Activated CD8-positive, alpha-beta T cell treated with anti-CD3 and anti-CD28 coated beads for 36 hours (primary cell): ENCODE results near the gene B3GNT4. TPM values are rescaled to one million over a fixed set of nuclear protein-coding genes. Genes with fewer than 3 reads are reported as not detected.
"Not testable (repeated sequence)": the region's sequence is repeated elsewhere in the genome, so short reads cannot be mapped to it uniquely, and the experiment has no call there.

ENCODE experiments used
- ATAC-seq: fragments of 200-7000 bp; cut with Tn5 transposase; one replicate; pipeline ENCODE4 v1.10.0; 2021; ENCODE audit warnings: mild to moderate bottlenecking, moderate library complexity
- CTCF ChIA-PET: fragments of 350-600 bp; sonication (Branson Sonifier 250); formaldehyde crosslinking; loops from one replicate; lab custom pipeline; 2021; ENCODE audit warnings: antibody characterized with exemption; lab: Charles Lee
- POLR2A ChIA-PET: fragments of 350-600 bp; sonication (Branson Sonifier 250); formaldehyde crosslinking; loops from one replicate; lab custom pipeline; 2021; ENCODE audit warnings: antibody characterized with exemption; lab: Charles Lee
- DNase-seq: peaks from one replicate; pipeline ENCODE4 v3.0.0-alpha.2; 2020
- H3K27ac Mint-ChIP-seq: one replicate; pipeline ENCODE4 v1.8.0; 2021; ENCODE audit warnings: mild to moderate bottlenecking, mixed read lengths
- H3K27me3 Mint-ChIP-seq: one replicate; pipeline ENCODE4 v1.8.0; 2021; ENCODE audit warnings: mixed read lengths
- H3K36me3 Mint-ChIP-seq: one replicate; pipeline ENCODE4 v1.8.0; 2021; ENCODE audit warnings: low read depth, mixed read lengths
- H3K4me1 Mint-ChIP-seq: one replicate; pipeline ENCODE4 v1.8.0; 2021; ENCODE audit warnings: low read depth, mixed read lengths
- H3K4me3 Mint-ChIP-seq: one replicate; pipeline ENCODE4 v1.8.0; 2021; ENCODE audit warnings: mild to moderate bottlenecking, moderate library complexity, mixed read lengths
- H3K9me3 Mint-ChIP-seq: one replicate; pipeline ENCODE4 v1.8.0; 2021; ENCODE audit warnings: mixed read lengths
- intact Hi-C: fragments of 100-400 bp; cut with micrococcal nuclease; formaldehyde crosslinking; loops from one replicate; pipeline ENCODE4 v1.10.0; 2022
- total RNA-seq, 2 experiments: library from RNA; stranded (reverse); gene quantifications; one replicate each; pipeline ENCODE4 v1.2.3, GENCODE V29; 2021
- TF ChIP-seq, protein P1 (sequence below): fragments of 200-600 bp; IDR thresholded peaks from one replicate; pipeline ENCODE4 v1.8.0; 2022; ENCODE audit warnings: antibody characterized with exemption, mild to moderate bottlenecking

B3GNT4 gene
- total RNA-seq, 2 experiments from 2014 or later = 3.6 to 5.1 TPM

DNA sequence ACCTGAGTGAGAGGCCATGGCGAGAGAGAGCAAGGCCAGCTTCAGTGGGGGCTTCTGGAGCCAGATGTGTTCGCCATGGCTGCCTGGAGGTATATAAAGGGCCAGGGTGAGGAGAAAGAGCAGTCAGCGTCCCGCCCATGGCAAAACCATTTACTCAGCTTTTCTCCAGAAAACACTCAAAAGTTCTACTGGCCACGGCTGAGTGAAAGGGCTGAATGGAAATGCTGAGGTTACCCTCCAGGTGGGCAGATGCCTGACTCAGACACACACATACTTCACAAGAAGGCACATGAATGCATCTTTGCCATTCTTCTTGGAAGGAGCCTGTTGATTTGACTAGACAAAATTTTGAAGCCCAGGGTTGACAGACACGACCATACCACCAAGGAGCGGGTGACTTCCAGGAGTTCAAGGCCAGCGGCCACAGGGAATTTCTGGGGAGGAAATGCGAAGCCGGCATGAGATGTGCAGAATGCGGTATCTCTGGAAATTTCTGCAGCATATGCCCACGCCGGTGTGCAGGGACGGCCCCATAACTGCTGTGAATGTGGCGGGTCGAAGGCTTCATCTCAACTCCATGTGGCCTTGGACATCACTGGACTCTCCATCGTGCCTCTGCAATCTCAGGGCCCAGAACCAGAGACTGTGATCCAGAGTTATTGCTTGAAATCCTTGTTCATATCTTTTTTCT, 29.2 kb upstream of the B3GNT4 start, which contains the start of gene IL31:
TSS of gene IL31 (minus strand) at position 67 of the 691 bp plus-strand sequence. CDS start at position 18, 49 bp downstream.
- Mint-ChIP-seq H3K27ac (no peak within 1 kb of the TSS), H3K4me1 (peaks cover 5% of the 10 kb centered on the region), H3K36me3 (no peaks in the 10 kb centered on the region), H3K9me3 (no peaks in the 10 kb centered on the region), H3K4me3 (no peak within 1 kb of the TSS), H3K27me3 (no peaks in the 10 kb centered on the region)
- DNase-seq (peak; percentile 42), ATAC-seq (peak; percentile 58)
- ChIA-PET POLR2A (interaction anchor here (0.9 to 1.5 kb wide), 2 partner anchors 9 to 26 kb away, joined by 3 to 5 read pairs; no protein-coding TSS in a partner anchor), CTCF (no interaction called here)
- intact Hi-C loops = no loop called here
- TF ChIP-seq, protein P1, sequence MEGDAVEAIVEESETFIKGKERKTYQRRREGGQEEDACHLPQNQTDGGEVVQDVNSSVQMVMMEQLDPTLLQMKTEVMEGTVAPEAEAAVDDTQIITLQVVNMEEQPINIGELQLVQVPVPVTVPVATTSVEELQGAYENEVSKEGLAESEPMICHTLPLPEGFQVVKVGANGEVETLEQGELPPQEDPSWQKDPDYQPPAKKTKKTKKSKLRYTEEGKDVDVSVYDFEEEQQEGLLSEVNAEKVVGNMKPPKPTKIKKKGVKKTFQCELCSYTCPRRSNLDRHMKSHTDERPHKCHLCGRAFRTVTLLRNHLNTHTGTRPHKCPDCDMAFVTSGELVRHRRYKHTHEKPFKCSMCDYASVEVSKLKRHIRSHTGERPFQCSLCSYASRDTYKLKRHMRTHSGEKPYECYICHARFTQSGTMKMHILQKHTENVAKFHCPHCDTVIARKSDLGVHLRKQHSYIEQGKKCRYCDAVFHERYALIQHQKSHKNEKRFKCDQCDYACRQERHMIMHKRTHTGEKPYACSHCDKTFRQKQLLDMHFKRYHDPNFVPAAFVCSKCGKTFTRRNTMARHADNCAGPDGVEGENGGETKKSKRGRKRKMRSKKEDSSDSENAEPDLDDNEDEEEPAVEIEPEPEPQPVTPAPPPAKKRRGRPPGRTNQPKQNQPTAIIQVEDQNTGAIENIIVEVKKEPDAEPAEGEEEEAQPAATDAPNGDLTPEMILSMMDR = no peak

DNA sequence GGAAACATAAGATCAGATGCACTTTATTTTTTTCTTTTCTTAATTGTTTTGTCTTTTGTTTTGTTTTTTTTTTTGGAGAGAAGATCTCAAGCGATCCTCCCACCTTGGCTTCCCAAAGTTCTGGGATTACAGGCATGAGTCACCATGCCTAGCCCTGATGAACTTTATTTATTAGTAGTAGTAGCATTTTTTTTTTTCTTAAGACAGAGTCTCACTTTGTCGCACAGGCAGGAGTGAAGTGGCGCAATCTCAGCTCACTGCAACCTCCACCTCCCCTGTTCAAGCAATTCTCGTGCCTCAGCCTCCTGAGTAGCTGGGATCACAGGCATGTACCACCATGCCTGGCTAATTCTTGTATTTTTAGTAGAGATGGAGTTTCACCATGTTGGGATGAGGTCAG, 27.0 kb upstream of the B3GNT4 start:
- POLR2A ChIA-PET = interaction anchor here (2.0 kb wide), 1 partner anchor 9 kb away, joined by 5 read pairs; no protein-coding TSS in a partner anchor
- intact Hi-C loops, CTCF ChIA-PET: not testable (repeated sequence)

DNA sequence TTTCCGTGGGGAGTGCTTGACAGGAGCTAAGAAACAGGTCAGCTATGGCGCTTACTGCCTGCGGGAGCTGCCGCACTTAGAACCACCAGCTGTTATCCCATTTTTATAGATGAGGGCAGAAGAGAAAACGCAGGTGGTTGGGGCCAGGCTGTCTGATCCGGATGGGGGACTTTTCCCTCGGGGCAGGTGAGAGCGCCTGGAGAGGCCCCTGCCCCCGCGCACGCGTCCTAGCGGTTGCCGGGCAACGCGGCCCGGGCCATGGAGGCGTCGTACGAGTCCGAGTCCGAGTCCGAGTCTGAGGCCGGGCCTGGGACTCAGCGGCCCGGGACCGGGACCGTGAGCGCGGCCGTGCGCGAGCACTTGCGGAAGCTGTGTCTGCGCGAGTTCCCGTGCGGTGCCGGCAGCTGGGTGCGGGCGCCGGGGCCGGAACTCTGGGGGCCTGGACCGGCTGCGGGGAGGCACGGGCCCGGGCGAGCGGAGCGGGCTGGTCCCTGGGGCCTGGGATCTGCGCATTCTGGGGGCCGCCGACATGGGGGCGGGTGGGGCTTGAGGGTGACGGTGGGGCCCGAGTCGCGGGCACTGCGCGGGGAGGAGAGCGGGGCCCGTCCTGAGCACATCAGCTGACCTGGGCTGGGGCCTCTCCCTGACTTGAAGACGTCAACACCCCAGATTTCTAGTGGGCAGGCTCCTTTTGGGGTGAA, 20.5 kb upstream of the B3GNT4 start, which contains the start of gene LRRC43:
TSS of gene LRRC43 (plus strand) at position 237 of the 701 bp plus-strand sequence. CDS start at position 259, 22 bp downstream.
- Mint-ChIP-seq H3K27ac (no peak within 1 kb of the TSS), H3K36me3 (no peaks in the 10 kb centered on the region), H3K9me3 (no peaks in the 10 kb centered on the region), H3K4me3 (peak within 1 kb of the TSS; percentile 68), H3K27me3 (peaks cover 9% of the 10 kb centered on the region), H3K4me1 (peaks cover 10% of the 10 kb centered on the region)
- CTCF ChIA-PET = interaction anchor here (0.9 to 1.3 kb wide), 3 partner anchors 11 to 224 kb away, joined by 3 to 5 read pairs (median 4); no protein-coding TSS in a partner anchor
- intact Hi-C loops = loop anchor here (10.0 kb wide), 1 partner anchor 48 kb away; no protein-coding TSS in a partner anchor
- DNase-seq (peak; percentile 42), ATAC-seq (peak; percentile 65)
- POLR2A ChIA-PET = interaction anchor here (1.4 kb wide), 1 partner anchor 10 kb away, joined by 5 read pairs; the partner anchor contains the start of gene IL31
- TF ChIP-seq, protein P1 = no peak

More for the DNA sequence above, 27.0 kb upstream of the B3GNT4 start:
- not testable (repeated sequence) for H3K27ac Mint-ChIP-seq, ATAC-seq, H3K36me3 Mint-ChIP-seq, H3K9me3 Mint-ChIP-seq, H3K27me3 Mint-ChIP-seq, H3K4me1 Mint-ChIP-seq, DNase-seq, H3K4me3 Mint-ChIP-seq

DNA sequence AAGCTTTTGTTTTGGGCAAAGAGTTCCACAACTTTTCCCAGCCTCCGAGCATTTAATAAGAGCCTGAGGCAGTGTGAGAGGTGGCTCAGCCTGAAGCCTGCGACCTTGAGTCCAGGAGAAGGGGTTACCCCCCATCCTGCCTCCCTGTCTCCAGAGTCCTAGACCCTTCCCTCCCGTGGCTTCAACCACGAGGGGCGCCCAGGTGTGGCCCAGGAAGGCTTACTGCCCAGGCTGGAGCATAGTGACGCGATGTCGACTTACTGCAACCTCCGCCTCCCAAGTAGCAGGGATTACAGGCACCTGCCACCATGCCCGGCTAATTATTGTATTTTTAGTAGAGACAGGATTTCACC, 19.9 kb upstream of the B3GNT4 start:
- H3K4me3 Mint-ChIP-seq = peak overlapping the region; percentile 68
- H3K36me3 Mint-ChIP-seq = no peaks in the 10 kb centered on the region
- peaks cover 10% of the 10 kb centered on the region for H3K4me1 Mint-ChIP-seq
- H3K27ac Mint-ChIP-seq = no peak overlapping the region
- intact Hi-C loops = loop anchor here (10.0 kb wide), 1 partner anchor 49 kb away; no protein-coding TSS in a partner anchor
- peaks cover 9% of the 10 kb centered on the region for H3K27me3 Mint-ChIP-seq
- ChIA-PET CTCF (interaction anchor here (0.9 to 1.3 kb wide), 2 partner anchors 11 to 129 kb away, joined by 4 to 5 read pairs; no protein-coding TSS in a partner anchor), POLR2A (interaction anchor here (1.4 kb wide), 1 partner anchor 10 kb away, joined by 5 read pairs; the partner anchor contains the start of gene IL31)
- H3K9me3 Mint-ChIP-seq = no peaks in the 10 kb centered on the region
- no peak for DNase-seq
- ATAC-seq = no peak
- TF ChIP-seq, protein P1 = no peak

DNA sequence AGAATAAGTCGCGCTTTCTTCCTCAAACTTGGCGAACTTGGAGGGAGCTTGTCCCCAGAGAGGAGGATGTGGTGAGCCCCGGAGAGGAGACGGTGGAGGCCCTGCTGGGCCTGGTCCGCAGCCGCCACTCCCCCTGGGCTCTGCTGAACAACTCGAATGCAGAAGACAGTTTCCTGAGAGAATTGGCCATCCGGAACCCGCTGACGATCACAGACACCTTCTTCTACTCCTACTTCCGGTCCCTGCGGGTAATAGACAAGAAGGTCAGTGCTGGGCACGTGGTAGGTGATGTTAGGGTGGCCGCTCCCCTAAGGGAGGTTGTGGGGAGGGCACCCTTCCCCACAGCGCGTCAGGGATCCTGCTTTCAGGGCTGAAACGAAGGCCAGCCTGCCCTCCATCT, 19.0 kb upstream of the B3GNT4 start:
- Mint-ChIP-seq H3K36me3 (no peaks in the 10 kb centered on the region), H3K4me1 (peaks cover 10% of the 10 kb centered on the region), H3K27me3 (peaks cover 9% of the 10 kb centered on the region), H3K27ac (no peak overlapping the region), H3K4me3 (peak overlapping the region; percentile 20), H3K9me3 (no peaks in the 10 kb centered on the region)
- intact Hi-C loops = loop anchor here (10.0 kb wide), 1 partner anchor 50 kb away; no protein-coding TSS in a partner anchor
- TF ChIP-seq, protein P1 = no peak
- ChIA-PET CTCF (no interaction called here), POLR2A (interaction anchor here (1.4 kb wide), 1 partner anchor 11 kb away, joined by 5 read pairs; the partner anchor contains the start of gene IL31)
- DNase-seq (peak; percentile 25), ATAC-seq (no peak)
